HG03025 (cell line): ENCODE results near the gene HDGFL3.
"Not testable (repeated sequence)": the region's sequence is repeated elsewhere in the genome, so short reads cannot be mapped to it uniquely, and the experiment has no call there.

Source experiments
- ATAC-seq: cut with Tn5 transposase; IDR thresholded peaks from one replicate; pipeline ENCODE4 v1.9.1; 2021; ENCODE audit warnings: mild to moderate bottlenecking, moderate library complexity; ENCODE audit not compliant: unreplicated experiment, low FRiP score

HDGFL3 gene

GRCh38 chr15:83106994-83107840 is 100.4 kb downstream of the HDGFL3 start, which contains the start of gene TM6SF1:
TM6SF1 (plus strand) TSS chr15:83107645; CDS start chr15:83107681, 36 bp downstream.
- ATAC-seq = no peak

GRCh38 chr15:83105440-83105839 is 102.2 kb downstream of the HDGFL3 start:
- no peak for ATAC-seq

GRCh38 chr15:83104141-83104540 is 103.5 kb downstream of the HDGFL3 start:
- no peak for ATAC-seq

- no peak for ATAC-seq
Measured at GRCh38 chr15:83102346-83102745, 105.3 kb downstream of the HDGFL3 start.

GRCh38 chr15:83100097-83100646 is 107.5 kb downstream of the HDGFL3 start:
- no peak for ATAC-seq

- no peak for ATAC-seq
Measured at GRCh38 chr15:83099290-83099689, 108.3 kb downstream of the HDGFL3 start.

GRCh38 chr15:83098079-83098478 is 109.5 kb downstream of the HDGFL3 start:
- ATAC-seq = no peak

- no peak for ATAC-seq
Measured at GRCh38 chr15:83094583-83094982, 113.0 kb downstream of the HDGFL3 start.

GRCh38 chr15:83092309-83092976 is 115.2 kb downstream of the HDGFL3 start:
- no peak for ATAC-seq

- ATAC-seq = not testable (repeated sequence)
Measured at GRCh38 chr15:83091965-83092308, 115.7 kb downstream of the HDGFL3 start.

GRCh38 chr15:83090465-83090864 is 117.2 kb downstream of the HDGFL3 start:
- no peak for ATAC-seq

GRCh38 chr15:83088876-83089275 is 118.7 kb downstream of the HDGFL3 start:
- ATAC-seq = no peak

- no peak for ATAC-seq
Measured at GRCh38 chr15:83087576-83087975, 120.0 kb downstream of the HDGFL3 start.

- ATAC-seq = not testable (repeated sequence)
Measured at GRCh38 chr15:83085864-83086552, 121.6 kb downstream of the HDGFL3 start.

GRCh38 chr15:83085461-83085860 is 122.2 kb downstream of the HDGFL3 start:
- not testable (repeated sequence) for ATAC-seq

GRCh38 chr15:83082730-83083386 is 124.8 kb downstream of the HDGFL3 start:
- ATAC-seq = no peak

GRCh38 chr15:83081256-83082014 is 126.2 kb downstream of the HDGFL3 start:
- no peak for ATAC-seq

- ATAC-seq = no peak
Measured at GRCh38 chr15:83078712-83079111, 128.9 kb downstream of the HDGFL3 start.
